KOPT-K1 (cell line): ENCODE data around the gene MRS2.

ENCODE experiments used
- H3K27ac ChIP-seq: fragments of 200-600 bp; sonication (generic); 2 replicates; pipeline ENCODE4 v1.5.1; 2016; ENCODE audit warnings: antibody characterized with exemption, mild to moderate bottlenecking, low read depth, low read length; ENCODE audit not compliant: poor library complexity, severe bottlenecking
- H3K36me3 ChIP-seq: fragments of 200-600 bp; sonication (generic); 2 replicates; pipeline ENCODE4 v1.5.1; 2017; ENCODE audit warnings: antibody characterized with exemption, mild to moderate bottlenecking, low read length, moderate library complexity; ENCODE audit not compliant: insufficient read depth
- H3K9me3 ChIP-seq: fragments of 200-600 bp; sonication (generic); 2 replicates; pipeline ENCODE4 v1.5.1; 2017; ENCODE audit warnings: antibody characterized with exemption, low read length, mild to moderate bottlenecking; ENCODE audit not compliant: insufficient read depth, poor library complexity, severe bottlenecking

MRS2 gene

DNA sequence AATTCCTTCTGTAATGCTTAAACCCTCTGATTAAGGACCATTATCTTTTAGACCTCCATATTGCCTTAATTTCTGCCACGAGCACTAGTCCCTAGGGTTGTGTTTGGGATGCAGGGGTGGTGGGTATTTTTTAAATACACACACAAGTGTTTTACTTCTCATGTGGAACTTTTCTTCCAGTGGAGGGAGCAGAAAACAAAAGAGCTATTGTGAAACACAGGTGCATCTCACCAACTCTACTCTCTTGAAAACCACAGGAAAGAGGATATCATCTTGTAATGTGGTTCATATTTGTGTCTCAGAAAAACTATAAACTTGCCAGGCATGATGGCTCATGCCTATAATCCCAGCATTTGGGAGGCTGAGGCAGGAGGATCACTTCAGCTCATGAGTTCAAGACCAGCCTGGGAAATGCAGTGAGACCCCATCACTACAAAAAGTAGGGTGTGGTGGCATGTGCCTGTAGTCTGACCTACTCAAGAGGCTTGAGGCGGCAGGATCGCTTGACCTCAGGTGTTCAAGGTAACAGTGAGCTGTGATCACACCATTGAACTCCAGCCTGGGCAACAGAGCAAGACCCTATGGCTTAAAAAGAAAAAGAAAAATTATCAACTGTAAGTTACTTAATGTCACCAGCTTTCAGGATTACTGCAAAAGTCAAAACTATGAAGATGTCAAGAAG is 37.3 kb downstream of the MRS2 start:
- Histone ChIP-seq H3K27ac (no peak overlapping the region), H3K36me3 (peaks cover 5% of the 10 kb centered on the region; the same call in 1 of the 2 replicates), H3K9me3 (no peaks in the 10 kb centered on the region)

GRCh38 chr6:24440897-24441598 is 38.3 kb downstream of the MRS2 start:
- Histone ChIP-seq H3K36me3 (peaks cover 5% of the 10 kb centered on the region; the same call in 1 of the 2 replicates), H3K27ac (no peak overlapping the region), H3K9me3 (no peaks in the 10 kb centered on the region)

DNA sequence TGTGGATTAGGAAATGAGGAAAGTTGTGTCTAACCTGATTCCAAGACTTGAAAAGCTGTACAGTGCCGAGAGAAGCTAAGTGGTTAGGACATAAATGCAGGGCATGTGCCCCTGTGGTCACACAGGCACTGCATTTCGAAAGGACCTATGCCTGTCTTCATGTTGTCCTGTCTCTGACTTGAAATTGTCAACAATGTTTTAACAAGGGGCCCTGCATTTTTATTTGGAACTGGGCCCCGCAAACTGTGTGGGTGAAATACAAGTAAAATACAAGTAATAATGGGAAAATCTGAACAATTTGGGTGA is 38.8 kb downstream of the MRS2 start:
- Histone ChIP-seq H3K27ac (no peak overlapping the region), H3K36me3 (peaks cover 5% of the 10 kb centered on the region; the same call in 1 of the 2 replicates), H3K9me3 (no peaks in the 10 kb centered on the region)

GRCh38 chr6:24444588-24444987 is 41.9 kb downstream of the MRS2 start:
- Histone ChIP-seq H3K36me3 (no peaks in the 10 kb centered on the region), H3K9me3 (no peaks in the 10 kb centered on the region), H3K27ac (no peak overlapping the region)

DNA sequence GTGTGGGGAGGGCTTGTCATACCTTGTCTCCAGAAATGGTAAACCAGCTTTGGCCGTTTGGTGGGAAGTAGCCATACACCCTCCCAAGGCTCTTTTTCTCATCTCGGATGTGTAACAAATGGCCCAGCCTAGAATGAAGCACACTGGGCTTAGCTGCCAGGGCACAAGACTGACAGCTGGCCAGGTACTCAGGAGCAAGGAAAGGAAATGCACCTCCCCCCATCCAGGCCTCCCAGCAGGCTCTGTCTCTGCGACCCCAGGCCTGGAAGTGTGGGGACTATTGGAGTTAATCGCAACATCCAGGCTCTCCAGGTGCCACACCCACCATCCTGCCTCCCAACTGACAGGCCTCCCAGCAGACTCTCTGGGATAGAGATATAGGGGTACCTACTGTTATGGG is 43.0 kb downstream of the MRS2 start:
- H3K36me3 ChIP-seq, result no peaks in the 10 kb centered on the region
- no peaks in the 10 kb centered on the region for H3K9me3 ChIP-seq
- no peak overlapping the region for H3K27ac ChIP-seq

- Histone ChIP-seq H3K36me3 (no peaks in the 10 kb centered on the region), H3K27ac (no peak overlapping the region), H3K9me3 (no peaks in the 10 kb centered on the region)
Observed at GRCh38 chr6:24446670-24447069, 43.9 kb downstream of the MRS2 start.

DNA sequence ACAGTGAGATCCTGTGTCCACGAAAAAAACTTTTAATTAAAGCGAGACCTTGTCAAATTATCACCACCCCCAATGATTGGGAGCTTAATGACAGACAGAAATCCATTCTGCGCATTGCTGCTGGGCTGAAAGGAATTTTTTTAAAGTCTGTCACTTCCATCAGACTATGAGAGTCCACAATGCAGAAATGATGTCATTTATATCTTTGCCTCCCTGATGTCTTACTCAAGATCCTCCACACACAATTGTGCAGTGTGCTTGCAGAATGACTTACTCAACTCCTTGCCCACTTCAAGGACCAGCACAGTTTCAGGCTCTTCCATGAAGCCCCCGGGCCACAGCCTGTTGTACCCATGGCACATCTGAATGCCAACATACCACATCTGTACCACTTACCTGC is 45.7 kb downstream of the MRS2 start:
- no peaks in the 10 kb centered on the region for H3K36me3 ChIP-seq
- no peak overlapping the region for H3K27ac ChIP-seq
- H3K9me3 ChIP-seq, result no peaks in the 10 kb centered on the region

GRCh38 chr6:24448828-24449525 is 46.2 kb downstream of the MRS2 start:
- no peak overlapping the region for H3K27ac ChIP-seq
- H3K36me3 ChIP-seq, result no peaks in the 10 kb centered on the region
- H3K9me3 ChIP-seq, result no peaks in the 10 kb centered on the region

GRCh38 chr6:24451581-24452388 is 49.0 kb downstream of the MRS2 start:
- no peak overlapping the region for H3K27ac ChIP-seq
- no peaks in the 10 kb centered on the region for H3K9me3 ChIP-seq
- no peaks in the 10 kb centered on the region for H3K36me3 ChIP-seq

GRCh38 chr6:24453921-24454320 is 51.2 kb downstream of the MRS2 start:
- H3K36me3 ChIP-seq, result no peaks in the 10 kb centered on the region

DNA sequence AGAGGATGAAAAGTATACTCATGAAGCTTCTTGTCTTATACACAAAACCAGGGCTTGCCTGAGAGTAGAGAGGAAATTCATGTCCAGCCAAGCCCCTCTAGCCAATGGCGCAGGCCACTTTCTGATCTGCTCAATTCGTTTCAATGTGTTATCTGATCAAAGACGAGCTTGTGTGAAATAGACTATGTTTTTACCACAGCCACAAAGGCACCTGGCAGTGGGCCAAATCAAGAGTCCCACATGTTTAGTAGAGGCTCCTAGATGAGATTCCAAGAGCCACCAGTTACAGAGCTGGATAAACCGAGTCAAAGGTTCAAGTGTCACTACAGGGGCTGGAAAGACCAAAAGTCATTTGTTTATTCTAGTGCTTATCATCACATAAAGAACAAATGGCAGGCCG is 51.7 kb downstream of the MRS2 start:
- no peak overlapping the region for H3K27ac ChIP-seq
- H3K36me3 ChIP-seq, result no peaks in the 10 kb centered on the region
- no peaks in the 10 kb centered on the region for H3K9me3 ChIP-seq

More at GRCh38 chr6:24453921-24454320, 51.2 kb downstream of the MRS2 start:
- no peaks in the 10 kb centered on the region for H3K9me3 ChIP-seq
- H3K27ac ChIP-seq, result no peak overlapping the region

- H3K9me3 ChIP-seq, result no peaks in the 10 kb centered on the region
Observed at GRCh38 chr6:24455061-24455460, 52.3 kb downstream of the MRS2 start.

GRCh38 chr6:24458134-24458533 is 55.4 kb downstream of the MRS2 start:
- Histone ChIP-seq H3K9me3 (no peaks in the 10 kb centered on the region), H3K27ac (no peak overlapping the region), H3K36me3 (no peaks in the 10 kb centered on the region)

More at GRCh38 chr6:24455061-24455460, 52.3 kb downstream of the MRS2 start:
- H3K36me3 ChIP-seq, result no peaks in the 10 kb centered on the region
- H3K27ac ChIP-seq, result no peak overlapping the region

DNA sequence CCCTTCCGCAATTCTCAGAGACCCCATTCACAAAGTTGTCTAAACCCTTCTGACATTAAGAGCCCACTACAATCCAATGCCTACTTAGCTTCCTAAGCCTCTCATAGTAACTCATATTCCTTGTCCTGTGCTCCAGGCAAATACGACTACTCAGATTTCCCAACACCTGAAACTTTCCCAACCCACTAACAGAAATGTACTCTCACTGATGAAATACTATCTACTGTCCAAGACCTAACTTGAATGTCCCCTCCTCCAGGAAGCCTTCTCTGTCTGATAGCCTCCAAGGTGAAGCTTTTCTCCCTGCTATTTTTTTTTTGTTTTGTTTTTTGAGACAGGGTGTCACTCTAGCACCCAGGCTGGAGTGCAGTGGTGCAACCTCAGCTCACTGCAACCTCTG is 56.2 kb downstream of the MRS2 start:
- Histone ChIP-seq H3K9me3 (no peaks in the 10 kb centered on the region), H3K36me3 (no peaks in the 10 kb centered on the region), H3K27ac (no peak overlapping the region)

DNA sequence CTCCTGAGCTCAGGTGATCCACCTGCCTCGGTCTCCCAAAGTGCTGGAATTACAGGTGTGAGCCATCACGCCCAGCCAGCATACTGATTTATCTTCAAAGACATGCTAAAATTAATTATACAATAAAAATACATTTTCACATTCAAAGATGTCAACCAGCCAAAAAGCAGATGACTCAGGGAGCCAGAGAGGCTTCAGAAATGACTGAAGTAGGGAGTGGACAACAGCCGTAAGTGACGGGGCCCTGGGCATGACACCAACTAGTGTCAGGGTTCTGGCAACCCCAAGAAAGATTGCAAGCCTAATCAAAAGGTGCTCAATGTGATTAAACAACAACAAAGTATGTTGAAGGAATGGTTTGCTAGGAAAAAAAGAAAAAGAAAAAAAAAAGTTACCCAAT is 58.2 kb downstream of the MRS2 start:
- H3K9me3 ChIP-seq, result no peaks in the 10 kb centered on the region
- no peaks in the 10 kb centered on the region for H3K36me3 ChIP-seq
- no peak overlapping the region for H3K27ac ChIP-seq
